ENCODE results near the gene PEAK1. TPM values are rescaled to one million over a fixed set of nuclear protein-coding genes. Genes with fewer than 3 reads are reported as not detected.

The PEAK1 gene
- total RNA-seq, 2 donors from 2014 or later, result 25.4 to 38.4 TPM

GRCh38 chr15:77466521-77466920 lies 46.6 kb upstream of the PEAK1 start:
- Histone ChIP-seq H3K27ac (ENCODE audit: low read depth, low read length) (no peak overlapping the region), H3K9me3 (ENCODE audit: control insufficient read depth, low read length) (no peaks in the 10 kb centered on the region), H3K4me1 (ENCODE audit: control insufficient read depth, insufficient read depth, low read length) (no peaks in the 10 kb centered on the region), H3K36me3 (ENCODE audit: control insufficient read depth, insufficient read depth, low read length) (peaks cover 57% of the 10 kb centered on the region), H3K4me3 (ENCODE audit: low read length) (no peak overlapping the region), H3K9ac (ENCODE audit: extremely low read depth, low read length, poor library complexity, severe bottlenecking) (no peak overlapping the region), H3K27me3 (ENCODE audit: control insufficient read depth, insufficient read depth, low read length, poor library complexity, severe bottlenecking) (no peaks in the 10 kb centered on the region)
- TF ChIP-seq, protein P1, sequence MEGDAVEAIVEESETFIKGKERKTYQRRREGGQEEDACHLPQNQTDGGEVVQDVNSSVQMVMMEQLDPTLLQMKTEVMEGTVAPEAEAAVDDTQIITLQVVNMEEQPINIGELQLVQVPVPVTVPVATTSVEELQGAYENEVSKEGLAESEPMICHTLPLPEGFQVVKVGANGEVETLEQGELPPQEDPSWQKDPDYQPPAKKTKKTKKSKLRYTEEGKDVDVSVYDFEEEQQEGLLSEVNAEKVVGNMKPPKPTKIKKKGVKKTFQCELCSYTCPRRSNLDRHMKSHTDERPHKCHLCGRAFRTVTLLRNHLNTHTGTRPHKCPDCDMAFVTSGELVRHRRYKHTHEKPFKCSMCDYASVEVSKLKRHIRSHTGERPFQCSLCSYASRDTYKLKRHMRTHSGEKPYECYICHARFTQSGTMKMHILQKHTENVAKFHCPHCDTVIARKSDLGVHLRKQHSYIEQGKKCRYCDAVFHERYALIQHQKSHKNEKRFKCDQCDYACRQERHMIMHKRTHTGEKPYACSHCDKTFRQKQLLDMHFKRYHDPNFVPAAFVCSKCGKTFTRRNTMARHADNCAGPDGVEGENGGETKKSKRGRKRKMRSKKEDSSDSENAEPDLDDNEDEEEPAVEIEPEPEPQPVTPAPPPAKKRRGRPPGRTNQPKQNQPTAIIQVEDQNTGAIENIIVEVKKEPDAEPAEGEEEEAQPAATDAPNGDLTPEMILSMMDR (conservative IDR thresholded peaks at IDR 0.05), result no peak
- no peak overlapping the region for H3K4me3 Mint-ChIP-seq
- H3K27ac Mint-ChIP-seq, result no peak overlapping the region
- H3K27me3 Mint-ChIP-seq (ENCODE audit: insufficient read depth), result no peaks in the 10 kb centered on the region
- H3K36me3 Mint-ChIP-seq (ENCODE audit: low read depth), result peaks cover 41% of the 10 kb centered on the region
- 79 to 88% methylated on average over 1 of the region's 1 CpG for WGBS, 2 experiments (ENCODE audit: insufficient coverage in 1 of 2, insufficient read length in 1 of 2)
- DNase-seq, result no peak
- H3K4me1 Mint-ChIP-seq, result peaks cover 9% of the 10 kb centered on the region
- H3K9me3 Mint-ChIP-seq, result peaks cover 7% of the 10 kb centered on the region

DNA sequence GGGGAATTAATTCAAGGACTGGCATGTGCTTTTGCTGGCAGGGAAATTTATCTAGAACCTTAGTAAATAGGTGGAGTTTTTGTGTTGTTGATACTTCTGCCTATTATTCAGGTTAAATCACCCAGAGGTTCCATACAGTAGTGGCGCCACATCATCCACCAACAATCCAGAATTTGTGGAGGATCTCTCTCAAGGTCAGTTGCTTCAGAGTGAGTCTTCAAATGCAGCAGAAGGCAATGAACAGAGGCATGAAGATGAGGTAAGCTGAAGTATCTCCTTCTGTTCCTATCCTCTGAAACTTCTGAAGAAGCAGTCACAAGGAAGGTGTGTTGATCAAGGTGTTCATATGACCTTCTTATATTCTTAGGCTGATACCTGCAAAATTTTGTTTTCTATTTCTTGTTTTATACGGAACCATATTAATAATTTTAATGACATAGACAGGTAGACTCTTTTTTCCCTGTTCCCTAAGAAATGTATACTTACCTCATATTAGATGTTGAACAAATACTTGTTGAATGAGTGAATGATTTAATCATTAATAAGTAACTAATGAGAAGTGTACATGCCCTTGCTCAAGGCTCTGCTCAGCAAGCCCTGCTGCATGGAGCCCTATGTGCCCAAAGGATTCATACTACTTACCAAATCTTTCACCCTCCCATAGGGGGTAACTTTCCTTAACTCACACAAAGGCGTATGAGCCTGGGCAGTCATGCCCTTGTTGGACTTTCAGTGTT lies 44.4 kb upstream of the PEAK1 start:
- no peaks in the 10 kb centered on the region for H3K27me3 Mint-ChIP-seq (ENCODE audit: insufficient read depth)
- DNase-seq, result no peak
- H3K9me3 Mint-ChIP-seq, result peaks cover 4% of the 10 kb centered on the region
- H3K36me3 Mint-ChIP-seq (ENCODE audit: low read depth), result peaks cover 38% of the 10 kb centered on the region
- H3K9me3 ChIP-seq (ENCODE audit: control insufficient read depth, low read length), result no peaks in the 10 kb centered on the region
- H3K27me3 ChIP-seq (ENCODE audit: control insufficient read depth, insufficient read depth, low read length, poor library complexity, severe bottlenecking), result no peaks in the 10 kb centered on the region
- H3K27ac ChIP-seq (ENCODE audit: low read depth, low read length), result no peak overlapping the region
- no peak overlapping the region for H3K9ac ChIP-seq (ENCODE audit: extremely low read depth, low read length, poor library complexity, severe bottlenecking)
- peaks cover 9% of the 10 kb centered on the region for H3K4me1 Mint-ChIP-seq
- 100% methylated on average over 1 to 2 of the region's 3 CpGs for WGBS, 2 experiments (ENCODE audit: insufficient coverage in 1 of 2, insufficient read length in 1 of 2)
- no peak overlapping the region for H3K4me3 Mint-ChIP-seq
- H3K27ac Mint-ChIP-seq, result no peak overlapping the region
- peaks cover 54% of the 10 kb centered on the region for H3K36me3 ChIP-seq (ENCODE audit: control insufficient read depth, insufficient read depth, low read length)
- H3K4me3 ChIP-seq (ENCODE audit: low read length), result no peak overlapping the region
- TF ChIP-seq, protein P1 (conservative IDR thresholded peaks at IDR 0.05), result no peak
- H3K4me1 ChIP-seq (ENCODE audit: control insufficient read depth, insufficient read depth, low read length), result no peaks in the 10 kb centered on the region

- Histone ChIP-seq H3K36me3 (ENCODE audit: control insufficient read depth, insufficient read depth, low read length) (peaks cover 47% of the 10 kb centered on the region), H3K27ac (ENCODE audit: low read depth, low read length) (no peak overlapping the region), H3K9me3 (ENCODE audit: control insufficient read depth, low read length) (no peaks in the 10 kb centered on the region), H3K27me3 (ENCODE audit: control insufficient read depth, insufficient read depth, low read length, poor library complexity, severe bottlenecking) (no peaks in the 10 kb centered on the region), H3K9ac (ENCODE audit: extremely low read depth, low read length, poor library complexity, severe bottlenecking) (no peak overlapping the region), H3K4me1 (ENCODE audit: control insufficient read depth, insufficient read depth, low read length) (no peaks in the 10 kb centered on the region), H3K4me3 (ENCODE audit: low read length) (no peak overlapping the region)
- DNase-seq, result no peak
- TF ChIP-seq, protein P1 (conservative IDR thresholded peaks at IDR 0.05), result no peak
- Mint-ChIP-seq H3K27ac (no peak overlapping the region), H3K36me3 (ENCODE audit: low read depth) (peaks cover 25% of the 10 kb centered on the region), H3K27me3 (ENCODE audit: insufficient read depth) (no peaks in the 10 kb centered on the region), H3K4me3 (no peak overlapping the region), H3K9me3 (no peaks in the 10 kb centered on the region), H3K4me1 (peaks cover 7% of the 10 kb centered on the region)
Observed at GRCh38 chr15:77461486-77461885, 41.6 kb upstream of the PEAK1 start.

Data from endodermal cell (in vitro differentiated cells).